ENCODE measurements around the gene HRC.

DNA sequence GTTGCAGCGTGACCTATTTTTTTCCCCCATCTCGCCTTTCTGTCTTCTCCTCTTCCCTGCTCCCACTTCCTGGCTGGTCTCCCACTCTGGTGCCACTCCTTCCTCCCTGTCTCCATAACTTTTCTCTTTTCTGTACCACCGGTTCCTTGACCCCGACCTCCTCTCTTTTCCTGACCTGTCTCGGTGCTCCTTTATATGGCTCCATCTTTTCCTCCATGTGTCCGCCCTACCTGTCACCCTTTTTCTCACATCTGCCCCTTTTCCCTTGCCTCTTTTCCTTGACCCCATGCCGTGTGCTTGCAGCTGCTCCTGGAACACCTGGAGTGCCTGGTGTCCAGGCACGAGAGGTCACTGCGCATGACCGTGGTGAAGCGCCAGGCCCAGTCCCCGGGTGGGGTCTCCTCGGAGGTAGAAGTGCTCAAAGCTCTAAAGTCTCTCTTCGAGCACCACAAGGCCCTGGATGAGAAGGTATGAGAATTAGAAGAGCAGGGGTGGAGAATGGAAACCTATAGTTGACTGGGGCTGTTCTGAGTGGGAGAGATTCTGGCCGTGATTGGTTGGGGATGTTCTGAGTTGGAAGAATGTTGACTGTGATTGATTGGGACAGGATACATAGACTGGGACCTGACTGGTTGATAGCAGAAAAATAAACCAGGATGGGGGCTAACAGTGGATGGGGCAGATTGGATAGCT is 26.5 kb downstream of the HRC start:
- TF ChIP-seq POLR2AphosphoS5 (IDR thresholded peaks at IDR 0.05; ENCODE audit: low read depth, low read length), result no peak
- TF ChIP-seq, protein P1, sequence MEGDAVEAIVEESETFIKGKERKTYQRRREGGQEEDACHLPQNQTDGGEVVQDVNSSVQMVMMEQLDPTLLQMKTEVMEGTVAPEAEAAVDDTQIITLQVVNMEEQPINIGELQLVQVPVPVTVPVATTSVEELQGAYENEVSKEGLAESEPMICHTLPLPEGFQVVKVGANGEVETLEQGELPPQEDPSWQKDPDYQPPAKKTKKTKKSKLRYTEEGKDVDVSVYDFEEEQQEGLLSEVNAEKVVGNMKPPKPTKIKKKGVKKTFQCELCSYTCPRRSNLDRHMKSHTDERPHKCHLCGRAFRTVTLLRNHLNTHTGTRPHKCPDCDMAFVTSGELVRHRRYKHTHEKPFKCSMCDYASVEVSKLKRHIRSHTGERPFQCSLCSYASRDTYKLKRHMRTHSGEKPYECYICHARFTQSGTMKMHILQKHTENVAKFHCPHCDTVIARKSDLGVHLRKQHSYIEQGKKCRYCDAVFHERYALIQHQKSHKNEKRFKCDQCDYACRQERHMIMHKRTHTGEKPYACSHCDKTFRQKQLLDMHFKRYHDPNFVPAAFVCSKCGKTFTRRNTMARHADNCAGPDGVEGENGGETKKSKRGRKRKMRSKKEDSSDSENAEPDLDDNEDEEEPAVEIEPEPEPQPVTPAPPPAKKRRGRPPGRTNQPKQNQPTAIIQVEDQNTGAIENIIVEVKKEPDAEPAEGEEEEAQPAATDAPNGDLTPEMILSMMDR (IDR thresholded peaks at IDR 0.05), result no peak
- TF ChIP-seq SIN3A (IDR thresholded peaks at IDR 0.05; ENCODE audit: borderline replicate concordance, insufficient read depth, low read depth, low read length), result no peak
- TF ChIP-seq, protein P2, sequence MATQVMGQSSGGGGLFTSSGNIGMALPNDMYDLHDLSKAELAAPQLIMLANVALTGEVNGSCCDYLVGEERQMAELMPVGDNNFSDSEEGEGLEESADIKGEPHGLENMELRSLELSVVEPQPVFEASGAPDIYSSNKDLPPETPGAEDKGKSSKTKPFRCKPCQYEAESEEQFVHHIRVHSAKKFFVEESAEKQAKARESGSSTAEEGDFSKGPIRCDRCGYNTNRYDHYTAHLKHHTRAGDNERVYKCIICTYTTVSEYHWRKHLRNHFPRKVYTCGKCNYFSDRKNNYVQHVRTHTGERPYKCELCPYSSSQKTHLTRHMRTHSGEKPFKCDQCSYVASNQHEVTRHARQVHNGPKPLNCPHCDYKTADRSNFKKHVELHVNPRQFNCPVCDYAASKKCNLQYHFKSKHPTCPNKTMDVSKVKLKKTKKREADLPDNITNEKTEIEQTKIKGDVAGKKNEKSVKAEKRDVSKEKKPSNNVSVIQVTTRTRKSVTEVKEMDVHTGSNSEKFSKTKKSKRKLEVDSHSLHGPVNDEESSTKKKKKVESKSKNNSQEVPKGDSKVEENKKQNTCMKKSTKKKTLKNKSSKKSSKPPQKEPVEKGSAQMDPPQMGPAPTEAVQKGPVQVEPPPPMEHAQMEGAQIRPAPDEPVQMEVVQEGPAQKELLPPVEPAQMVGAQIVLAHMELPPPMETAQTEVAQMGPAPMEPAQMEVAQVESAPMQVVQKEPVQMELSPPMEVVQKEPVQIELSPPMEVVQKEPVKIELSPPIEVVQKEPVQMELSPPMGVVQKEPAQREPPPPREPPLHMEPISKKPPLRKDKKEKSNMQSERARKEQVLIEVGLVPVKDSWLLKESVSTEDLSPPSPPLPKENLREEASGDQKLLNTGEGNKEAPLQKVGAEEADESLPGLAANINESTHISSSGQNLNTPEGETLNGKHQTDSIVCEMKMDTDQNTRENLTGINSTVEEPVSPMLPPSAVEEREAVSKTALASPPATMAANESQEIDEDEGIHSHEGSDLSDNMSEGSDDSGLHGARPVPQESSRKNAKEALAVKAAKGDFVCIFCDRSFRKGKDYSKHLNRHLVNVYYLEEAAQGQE (IDR thresholded peaks at IDR 0.05; ENCODE audit: insufficient read depth in 1 of 2, low read depth in 2 of 2, low read length in 1 of 2), result no peak
